Colon (tissue), 2 donors: ENCODE data around the gene CLSTN1.
A peak's percentile ranks its signal among the peaks of the same experiment; 100 is the strongest.
"Not testable (repeated sequence)": the region's sequence is repeated elsewhere in the genome, so short reads cannot be mapped to it uniquely, and the experiment has no call there.

Experiments used
- FAIRE-seq: peaks from 2 replicates; lab custom pipeline; 2012; peaks lifted over from hg19 to GRCh38; lab: Jason Lieb, UNC
- donor health status: control.
- donor health status: control.

CLSTN1 gene

GRCh38 chr1:9794081-9794480 is 29.7 kb downstream of the CLSTN1 start:
- no peak for FAIRE-seq

- no peak for FAIRE-seq
Measured at GRCh38 chr1:9793291-9793690, 30.5 kb downstream of the CLSTN1 start.

DNA sequence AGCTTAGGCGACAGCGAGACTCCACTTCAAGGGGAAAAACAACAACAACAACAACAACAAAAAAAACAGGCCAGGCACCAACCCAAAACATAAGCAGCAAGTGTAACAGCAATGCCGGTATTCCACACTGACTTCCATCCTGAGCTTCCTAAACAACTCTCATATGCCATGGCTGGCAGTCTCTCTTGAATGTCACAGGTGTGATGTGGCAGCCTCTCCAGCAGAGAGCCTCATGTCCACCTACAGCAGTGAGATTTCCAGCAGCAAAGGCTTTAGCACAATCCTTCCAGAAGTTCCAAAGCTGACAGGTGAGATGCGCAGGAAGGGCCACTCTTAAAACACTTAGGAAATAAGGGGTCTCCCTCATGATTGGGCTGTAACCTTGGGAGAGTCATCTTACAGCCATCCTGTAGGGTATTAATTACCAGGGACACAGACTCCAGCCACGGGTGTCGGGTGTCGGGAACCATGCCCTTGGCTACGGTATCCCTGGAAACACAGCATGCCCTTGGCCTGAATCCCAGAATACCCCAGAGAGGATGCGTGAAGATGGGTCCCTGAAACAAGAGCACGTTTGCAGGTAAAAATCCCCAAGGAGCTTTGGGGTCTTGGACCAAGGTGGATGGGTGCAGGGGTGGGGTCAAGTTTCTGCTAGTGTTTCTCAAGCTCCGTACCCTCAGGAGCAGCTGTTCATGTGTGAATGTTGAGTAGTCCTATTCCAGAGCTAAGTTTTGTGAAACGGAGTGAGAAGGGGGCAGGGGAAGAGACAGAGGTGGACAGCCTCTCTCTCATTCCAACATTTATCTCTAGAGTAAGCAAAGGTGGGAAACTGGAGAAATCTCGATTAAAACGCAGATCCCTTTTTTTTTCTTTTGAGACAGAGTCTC is 31.4 kb downstream of the CLSTN1 start:
- FAIRE-seq, result no peak

DNA sequence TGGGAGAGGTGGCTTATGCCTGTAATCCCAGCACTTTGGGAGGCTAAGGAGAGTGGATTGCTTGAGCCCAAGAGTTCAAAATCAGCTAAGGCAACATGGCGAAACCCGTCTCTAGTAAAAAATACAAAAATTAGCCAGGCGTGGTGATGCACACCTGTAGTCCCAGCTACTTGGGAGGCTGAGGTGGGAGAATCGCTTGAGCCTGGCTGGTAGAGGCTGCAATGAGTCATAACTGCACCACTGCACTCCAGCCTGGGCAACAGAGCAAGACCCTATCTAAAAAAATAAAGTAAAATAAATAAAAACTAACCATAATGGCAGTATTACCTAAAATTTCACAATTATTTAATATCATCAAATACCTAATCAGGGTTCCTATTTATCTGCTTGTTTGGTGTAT is 34.1 kb downstream of the CLSTN1 start:
- not testable (repeated sequence) for FAIRE-seq

GRCh38 chr1:9787702-9788101 is 36.1 kb downstream of the CLSTN1 start:
- no peak for FAIRE-seq

- no peak for FAIRE-seq
Measured at GRCh38 chr1:9785406-9785805, 38.4 kb downstream of the CLSTN1 start.

- no peak for FAIRE-seq
Measured at GRCh38 chr1:9784508-9785133, 39.1 kb downstream of the CLSTN1 start.

DNA sequence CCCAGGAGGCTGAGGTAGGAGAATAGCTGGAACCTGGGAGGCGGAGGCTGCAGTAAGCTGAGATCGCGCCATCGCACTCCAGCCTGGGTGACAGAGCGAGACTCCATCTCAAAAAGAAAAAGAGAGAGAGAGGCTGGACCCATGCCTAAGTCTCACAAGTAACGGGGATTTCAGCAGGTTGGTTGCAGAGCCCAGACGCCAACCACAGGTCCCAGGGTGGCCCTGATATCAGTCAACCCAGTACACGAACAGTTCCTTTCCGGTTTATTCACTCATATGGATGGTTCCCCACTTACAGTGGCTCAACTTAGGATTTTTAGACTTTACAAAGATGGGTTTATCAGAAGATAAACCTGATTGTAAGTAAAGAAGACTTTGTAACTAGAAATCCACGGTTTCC is 40.9 kb downstream of the CLSTN1 start:
- FAIRE-seq, result no peak

- no peak for FAIRE-seq
Measured at GRCh38 chr1:9782116-9782751, 41.5 kb downstream of the CLSTN1 start.

DNA sequence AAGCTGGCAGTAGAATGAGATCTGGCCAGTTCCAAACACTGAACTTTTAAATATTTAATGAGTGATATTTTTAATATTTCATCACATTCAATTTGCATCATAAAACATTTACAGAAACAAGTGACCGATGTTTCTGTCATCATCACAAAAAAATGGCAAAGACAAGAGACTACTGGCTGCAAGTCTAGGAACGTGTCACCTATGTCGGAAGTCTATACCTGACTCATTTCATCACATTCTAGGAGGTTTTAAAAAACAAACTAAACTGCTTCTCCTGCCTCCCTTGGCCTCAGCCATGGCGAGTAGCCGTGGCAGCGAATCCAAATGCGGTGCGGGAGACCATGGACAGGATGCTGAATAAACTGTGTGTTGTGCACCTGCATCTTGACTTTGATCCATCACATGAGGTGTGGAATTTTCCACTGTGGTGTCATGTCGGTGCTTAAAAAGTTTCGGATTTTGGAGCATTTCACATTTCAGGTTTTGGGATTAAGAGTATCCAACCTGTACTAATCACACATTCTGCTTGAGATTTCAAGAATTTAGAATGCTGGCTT is 43.1 kb downstream of the CLSTN1 start:
- FAIRE-seq, result no peak

- no peak for FAIRE-seq
Measured at GRCh38 chr1:9778905-9779304, 44.9 kb downstream of the CLSTN1 start.

GRCh38 chr1:9776685-9777084 is 47.1 kb downstream of the CLSTN1 start:
- no peak for FAIRE-seq

DNA sequence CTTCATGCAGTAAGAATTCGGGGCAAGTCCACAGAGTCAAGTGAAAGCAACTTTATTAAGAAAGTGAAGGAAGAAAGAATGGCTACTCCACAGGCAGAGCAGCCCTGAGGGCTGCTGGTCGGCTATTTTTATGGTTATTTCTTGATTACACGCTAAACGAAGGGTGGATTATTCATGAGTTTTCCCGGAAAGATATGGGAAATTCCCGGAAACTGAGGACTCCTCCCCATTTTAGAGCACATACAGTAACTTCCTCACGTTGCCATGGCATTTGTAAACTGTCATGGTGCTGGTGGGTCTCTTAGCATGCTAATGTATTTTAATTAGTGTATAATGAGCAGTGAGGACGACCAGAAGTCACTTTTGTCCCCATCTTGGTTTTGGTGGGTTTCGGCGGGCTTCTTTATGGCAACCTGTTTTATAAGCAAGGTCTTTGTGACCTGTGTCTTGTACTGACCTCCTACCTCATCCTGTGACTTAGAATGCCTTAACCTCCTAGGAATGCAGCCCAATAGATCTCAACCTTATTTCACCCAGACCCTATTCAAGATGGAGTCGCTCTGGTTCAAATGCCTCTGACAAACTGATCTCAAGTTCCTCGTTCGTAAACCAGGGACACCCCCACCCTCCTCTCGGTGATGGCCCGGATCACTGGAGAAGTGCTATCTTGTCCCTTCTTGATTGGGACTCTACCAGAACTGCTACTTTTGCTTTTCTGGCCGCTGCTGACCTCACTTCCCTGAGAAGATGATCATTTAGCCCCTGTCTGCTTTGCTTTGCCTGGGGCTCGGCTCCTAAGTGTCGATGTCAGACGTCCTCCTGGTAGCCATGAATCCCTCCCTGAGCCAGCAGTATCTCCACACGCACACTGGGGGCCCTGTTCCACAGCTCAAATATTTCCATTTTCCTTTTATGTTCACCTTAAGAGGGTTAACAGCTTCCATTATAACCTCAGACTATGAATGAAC is 48.8 kb downstream of the CLSTN1 start:
- FAIRE-seq, result no peak

- FAIRE-seq, result peak; percentile 95
Measured at GRCh38 chr1:9770298-9770697, 53.5 kb downstream of the CLSTN1 start.

DNA sequence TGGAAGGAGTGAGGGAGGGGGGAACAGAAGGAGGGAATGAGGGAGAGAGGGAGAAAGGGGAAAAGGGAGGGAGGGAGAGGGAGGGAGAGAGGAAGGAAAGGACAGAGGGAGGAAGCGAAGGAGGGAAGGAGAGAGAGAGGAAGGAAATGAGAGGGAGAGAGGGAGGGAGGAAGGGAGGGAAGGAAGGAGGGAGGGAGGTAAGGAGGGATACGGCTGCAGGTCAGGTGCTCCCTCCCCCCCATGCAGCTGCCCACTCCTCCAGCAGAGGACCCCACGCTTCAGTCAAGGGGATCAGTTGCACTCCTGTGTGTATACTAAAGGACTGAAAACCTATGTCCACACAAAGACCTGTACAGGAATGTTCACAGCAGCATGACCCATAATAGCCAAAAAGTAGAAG is 54.8 kb downstream of the CLSTN1 start:
- FAIRE-seq, result no peak

GRCh38 chr1:9767964-9768668 is 55.6 kb downstream of the CLSTN1 start:
- FAIRE-seq, result no peak

GRCh38 chr1:9766759-9767442 is 56.9 kb downstream of the CLSTN1 start:
- no peak for FAIRE-seq

DNA sequence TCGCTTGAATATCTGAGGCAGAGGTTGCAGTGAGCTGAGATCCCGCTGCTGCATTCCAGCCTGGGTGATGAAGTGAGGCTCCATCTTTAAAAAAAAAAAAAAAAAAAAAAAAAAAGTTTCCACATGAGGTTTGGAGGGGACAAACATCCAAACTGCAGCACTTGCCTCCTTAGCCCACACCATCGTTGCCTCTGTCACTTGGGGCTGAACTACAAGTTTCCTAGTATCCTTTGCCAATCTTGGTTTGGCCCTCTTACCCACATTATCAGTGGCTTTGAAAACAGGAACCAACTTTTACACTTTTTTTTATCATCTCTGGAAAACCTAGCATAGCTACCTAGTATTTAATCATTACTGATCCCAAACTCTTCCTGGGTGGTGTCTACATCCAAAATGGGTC is 59.2 kb downstream of the CLSTN1 start:
- FAIRE-seq, result no peak

DNA sequence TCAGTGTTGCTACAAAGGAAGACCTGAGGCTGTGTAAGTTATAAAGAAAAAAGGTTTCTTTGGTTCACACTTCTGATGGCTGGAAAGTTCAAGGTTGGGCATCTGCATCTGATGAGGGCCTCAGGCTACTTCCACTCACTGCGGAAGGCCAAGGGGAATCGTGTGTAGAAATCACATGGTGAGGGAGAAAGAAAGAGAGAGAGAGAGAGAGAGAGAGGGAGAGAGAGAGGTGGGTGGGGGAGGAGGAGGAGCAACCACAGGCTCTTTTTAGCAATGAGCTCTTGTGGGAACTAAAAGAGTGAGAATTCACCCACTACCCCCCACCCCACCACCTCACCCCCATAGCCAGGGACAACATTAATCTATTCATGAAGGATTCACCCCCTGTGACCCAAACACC is 59.9 kb downstream of the CLSTN1 start:
- no peak for FAIRE-seq

DNA sequence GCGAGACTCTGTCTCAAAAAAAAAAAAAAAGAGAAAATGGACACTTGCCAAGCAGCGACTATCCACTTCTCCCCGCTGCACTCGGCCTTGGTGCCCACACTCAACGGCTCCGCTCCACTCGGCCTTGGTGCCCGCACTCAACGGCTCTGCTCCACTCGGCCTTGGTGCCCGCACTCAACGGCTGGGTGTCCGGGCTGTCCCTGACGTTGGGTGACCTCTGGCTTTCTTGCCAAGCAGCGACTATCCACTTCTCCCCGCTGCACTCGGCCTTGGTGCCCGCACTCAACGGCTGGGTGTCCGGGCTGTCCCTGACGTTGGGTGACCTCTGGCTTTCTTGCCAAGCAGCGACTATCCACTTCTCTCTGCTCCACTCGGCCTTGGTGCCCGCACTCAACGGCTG is 61.3 kb downstream of the CLSTN1 start:
- not testable (repeated sequence) for FAIRE-seq
